Measurements from ENCODE around the gene SOAT2.
"Not testable (repeated sequence)": the region's sequence is repeated elsewhere in the genome, so short reads cannot be mapped to it uniquely, and the experiment has no call there.

The SOAT2 gene

DNA sequence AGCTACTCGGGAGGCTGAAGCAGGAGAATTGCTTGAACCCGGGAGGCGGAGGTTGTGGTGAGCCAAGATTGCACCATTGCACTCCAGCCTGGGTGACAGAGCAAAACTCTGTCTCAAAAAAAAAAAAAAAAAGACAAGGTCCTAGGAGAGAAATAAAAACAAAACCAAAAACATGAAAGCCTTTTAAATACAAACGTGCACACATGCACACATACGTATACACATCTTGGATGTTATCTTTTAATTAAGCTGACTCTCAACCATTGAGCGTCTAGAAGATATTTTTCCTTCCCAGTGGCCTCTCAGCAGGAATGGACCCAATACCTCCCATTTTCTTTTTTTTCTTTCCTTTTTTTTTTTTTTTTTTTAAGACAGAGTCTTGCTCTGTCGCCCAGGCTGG, 9.1 kb downstream of the SOAT2 start:
- DNase-seq, result not testable (repeated sequence)

DNA sequence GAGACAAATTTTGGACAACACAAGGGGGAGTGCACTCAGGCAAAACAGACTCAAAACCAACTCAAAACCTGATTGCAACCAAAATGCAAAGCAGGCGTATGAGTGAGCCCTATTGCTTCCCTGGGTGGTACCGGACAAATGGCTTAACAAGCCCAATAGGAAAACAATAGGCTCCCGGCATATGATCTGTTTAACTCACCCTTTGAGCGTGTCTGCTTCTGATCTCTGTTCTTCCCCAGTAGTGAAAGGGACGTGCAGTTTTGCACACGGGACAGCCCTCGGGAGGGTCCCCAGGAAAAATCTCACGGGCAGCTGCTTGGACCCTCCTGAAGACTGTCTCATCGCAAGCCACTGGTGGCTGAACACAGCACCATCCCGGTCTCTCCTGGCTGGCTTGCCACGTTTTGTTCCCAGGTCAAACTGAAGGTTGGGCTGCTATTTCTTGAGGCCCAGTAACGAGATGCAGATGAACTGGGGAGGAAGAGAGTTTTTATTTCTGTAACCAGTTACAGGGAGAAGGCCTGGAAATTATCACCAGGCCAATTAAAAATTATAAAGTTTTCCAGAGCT, 9.9 kb downstream of the SOAT2 start:
- DNase-seq, result no peak

DNA sequence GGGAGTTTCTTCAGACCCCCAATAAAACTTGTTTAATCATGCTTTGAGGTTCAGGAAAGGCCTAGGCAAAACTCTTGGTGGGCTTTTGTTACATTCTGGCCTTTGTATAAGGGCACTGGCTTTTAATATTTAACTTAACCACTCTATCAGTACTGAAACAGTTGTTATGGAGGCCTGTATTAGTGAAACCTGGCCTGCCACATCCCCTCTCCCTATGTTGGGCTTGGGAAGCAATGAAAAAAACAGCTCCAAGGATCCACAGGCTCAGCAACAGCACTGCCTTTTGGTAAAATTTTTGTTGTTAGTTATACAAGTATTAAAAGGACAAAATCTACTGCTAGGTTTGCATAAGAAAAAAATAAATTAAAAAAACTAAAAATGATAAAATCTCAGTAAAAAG, 10.7 kb downstream of the SOAT2 start:
- DNase-seq, result no peak

DNA sequence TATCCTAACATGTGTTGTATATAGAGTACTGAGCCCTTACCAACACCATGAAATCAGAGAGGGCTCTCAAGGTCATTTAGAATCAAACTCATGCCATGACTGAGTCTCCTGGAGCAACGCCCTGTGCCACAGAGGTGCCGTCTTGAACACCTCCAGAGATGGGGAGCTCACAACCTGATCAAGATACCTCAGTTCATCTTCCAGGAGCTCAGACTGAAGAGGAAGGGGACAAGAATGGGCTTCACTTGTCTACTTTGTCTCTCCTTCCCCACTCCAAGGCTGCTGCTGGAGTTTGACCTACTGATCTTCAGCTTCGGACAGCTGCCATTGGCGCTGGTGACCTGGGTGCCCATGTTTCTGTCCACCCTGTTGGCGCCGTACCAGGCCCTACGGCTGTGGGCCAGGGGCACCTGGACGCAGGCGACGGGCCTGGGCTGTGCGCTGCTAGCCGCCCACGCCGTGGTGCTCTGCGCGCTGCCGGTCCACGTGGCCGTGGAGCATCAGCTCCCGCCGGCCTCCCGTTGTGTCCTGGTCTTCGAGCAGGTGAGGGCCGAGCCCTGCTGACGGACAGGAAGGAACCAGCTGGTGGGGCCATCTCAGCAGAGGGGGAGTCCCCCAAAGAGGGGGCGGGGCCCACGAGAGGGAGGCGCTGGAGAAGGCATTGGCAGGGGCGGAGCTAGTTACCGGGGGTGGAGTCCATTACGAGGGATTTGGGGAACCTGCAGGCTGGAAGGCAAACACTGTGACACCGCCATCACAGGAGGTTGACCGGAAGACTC, 12.0 kb downstream of the SOAT2 start:
- peak; percentile 17 for DNase-seq

DNA sequence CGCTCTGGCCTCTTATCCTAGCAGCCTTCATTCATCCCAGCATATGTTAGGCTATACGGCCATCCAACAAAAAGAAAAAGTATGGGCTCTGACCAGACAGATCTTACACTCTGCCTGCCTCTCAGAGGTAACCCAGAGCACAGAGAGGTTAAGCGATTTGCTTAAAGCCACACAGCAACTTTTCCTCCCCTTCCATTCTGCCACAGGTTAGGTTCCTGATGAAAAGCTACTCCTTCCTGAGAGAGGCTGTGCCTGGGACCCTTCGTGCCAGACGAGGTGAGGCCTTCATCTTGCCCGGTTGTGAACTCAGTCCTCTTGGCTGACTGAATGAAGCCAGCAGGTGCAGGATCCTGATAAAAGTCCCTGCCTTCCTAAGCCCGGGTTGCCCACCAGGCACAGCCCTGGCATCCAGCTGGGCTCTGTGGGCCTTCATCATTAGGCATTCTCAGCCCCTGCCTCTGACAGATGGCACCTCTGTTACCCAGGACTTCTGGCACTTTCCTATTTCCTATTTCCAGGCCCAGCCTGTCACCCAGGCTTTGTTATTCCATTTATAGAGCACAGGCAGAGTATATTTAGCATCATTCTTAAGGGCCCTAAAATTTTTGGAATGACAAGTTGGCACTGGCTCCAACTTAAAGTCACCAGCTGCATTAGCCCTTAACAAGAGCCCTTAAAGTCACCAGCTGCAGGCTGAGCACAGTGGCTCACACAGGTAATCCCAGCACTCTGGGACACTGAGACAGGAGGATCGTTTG, 12.8 kb downstream of the SOAT2 start:
- no peak for DNase-seq

DNA sequence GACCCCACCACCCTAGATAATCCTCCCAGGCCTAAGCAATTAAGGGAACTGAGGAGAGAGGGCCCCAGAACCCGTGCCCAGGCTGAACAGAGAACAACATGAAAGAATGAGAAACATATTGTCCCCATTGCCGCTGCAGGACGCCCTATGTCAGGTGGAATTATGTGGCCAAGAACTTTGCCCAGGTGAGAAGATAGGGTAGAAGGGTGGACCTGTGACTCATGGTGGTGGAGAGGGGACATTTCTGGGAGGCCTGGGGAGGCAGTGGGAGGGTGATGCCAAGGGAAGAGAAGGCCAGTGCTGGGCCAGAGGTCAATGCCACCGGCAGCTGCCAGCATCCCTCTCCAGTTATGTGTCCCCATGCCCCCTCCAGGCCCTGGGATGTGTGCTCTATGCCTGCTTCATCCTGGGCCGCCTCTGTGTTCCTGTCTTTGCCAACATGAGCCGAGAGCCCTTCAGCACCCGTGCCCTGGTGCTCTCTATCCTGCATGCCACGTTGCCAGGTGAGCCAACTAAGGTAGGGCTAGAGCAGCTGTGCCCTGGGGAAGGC, 15.5 kb downstream of the SOAT2 start:
- DNase-seq, result no peak

DNA sequence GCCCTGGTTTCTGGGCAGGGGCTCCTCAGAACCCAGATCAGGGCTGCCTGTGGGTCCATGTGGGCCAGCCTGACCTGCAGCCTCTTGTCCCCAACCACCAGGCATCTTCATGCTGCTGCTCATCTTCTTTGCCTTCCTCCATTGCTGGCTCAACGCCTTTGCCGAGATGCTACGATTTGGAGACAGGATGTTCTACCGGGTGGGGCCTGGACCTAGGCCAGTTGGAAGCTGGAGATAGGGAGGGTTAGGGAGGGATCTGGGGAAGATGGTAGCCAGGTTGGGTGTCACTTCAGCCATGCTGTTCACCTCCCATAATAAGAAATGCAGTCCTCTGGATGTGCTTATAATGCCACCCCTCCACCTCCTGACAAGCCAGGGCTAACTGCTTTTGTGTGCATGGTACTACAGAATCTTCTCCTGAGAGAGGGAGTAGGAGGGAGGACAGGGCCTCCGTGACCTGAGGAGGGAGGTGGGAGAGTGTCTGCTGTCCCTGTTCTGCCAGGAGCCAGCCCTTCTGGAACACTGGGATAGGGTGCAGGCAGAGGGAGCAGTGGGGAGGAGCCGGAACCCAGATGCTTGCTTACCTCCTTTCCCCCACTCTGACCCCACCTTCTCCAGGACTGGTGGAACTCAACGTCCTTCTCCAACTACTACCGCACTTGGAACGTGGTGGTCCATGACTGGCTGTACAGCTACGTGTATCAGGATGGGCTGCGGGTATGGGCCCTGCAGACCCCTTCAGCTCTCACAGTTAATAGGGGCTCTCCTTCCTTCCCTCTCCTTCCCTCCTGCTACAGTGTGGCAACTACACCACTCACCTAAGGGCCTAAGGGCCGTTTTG, 17.6 kb downstream of the SOAT2 start:
- DNase-seq, result no peak

DNA sequence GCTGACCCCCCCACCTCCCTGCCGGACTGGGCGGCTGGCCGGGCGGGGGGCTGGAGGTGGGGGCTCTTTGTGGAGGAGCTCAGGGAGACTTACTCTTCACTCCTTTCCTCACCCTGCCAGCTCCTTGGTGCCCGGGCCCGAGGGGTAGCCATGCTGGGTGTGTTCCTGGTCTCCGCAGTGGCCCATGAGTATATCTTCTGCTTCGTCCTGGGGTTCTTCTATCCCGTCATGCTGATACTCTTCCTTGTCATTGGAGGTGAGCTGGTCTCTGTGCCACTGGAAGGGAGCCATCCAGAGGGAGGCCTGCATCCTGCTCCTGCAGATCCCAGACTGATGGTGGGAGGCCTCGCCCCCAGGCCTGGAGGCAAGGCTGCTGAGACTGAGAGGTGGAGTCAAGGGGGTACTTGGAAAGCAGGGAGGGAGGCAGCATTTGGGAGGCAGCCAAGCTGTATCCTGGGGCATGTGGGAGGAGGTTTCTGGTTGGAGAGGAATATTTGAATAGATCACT, 19.7 kb downstream of the SOAT2 start:
- no peak for DNase-seq

DNA sequence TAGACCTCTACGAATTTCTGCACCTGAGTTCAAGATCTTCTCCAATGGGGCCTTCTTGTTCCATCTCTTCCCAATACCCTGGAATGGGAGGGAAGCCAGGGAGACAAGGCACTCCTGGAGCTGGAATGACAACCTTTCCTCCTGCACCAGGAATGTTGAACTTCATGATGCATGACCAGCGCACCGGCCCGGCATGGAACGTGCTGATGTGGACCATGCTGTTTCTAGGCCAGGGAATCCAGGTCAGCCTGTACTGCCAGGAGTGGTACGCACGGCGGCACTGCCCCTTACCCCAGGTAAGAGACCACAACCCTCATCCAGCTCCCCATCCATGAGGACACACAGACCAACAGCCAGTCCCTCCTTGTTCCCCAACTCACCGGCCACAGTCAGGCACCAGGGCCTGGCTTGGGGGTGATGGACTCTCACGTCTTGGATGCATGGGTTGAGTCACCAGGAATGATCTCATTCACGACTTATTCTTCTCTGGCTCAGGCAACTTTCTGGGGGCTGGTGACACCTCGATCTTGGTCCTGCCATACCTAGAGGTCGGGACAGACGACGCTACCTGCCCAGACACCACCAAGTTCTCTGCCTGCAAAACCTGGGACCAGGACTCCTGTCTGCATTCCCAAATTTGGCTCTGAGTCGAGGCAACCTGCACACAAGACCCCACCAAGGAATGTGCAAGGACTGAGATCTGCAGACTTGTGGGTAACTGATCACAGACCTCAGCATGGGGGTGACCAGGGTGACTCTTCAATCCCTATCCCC, 20.5 kb downstream of the SOAT2 start:
- DNase-seq, result no peak

DNA sequence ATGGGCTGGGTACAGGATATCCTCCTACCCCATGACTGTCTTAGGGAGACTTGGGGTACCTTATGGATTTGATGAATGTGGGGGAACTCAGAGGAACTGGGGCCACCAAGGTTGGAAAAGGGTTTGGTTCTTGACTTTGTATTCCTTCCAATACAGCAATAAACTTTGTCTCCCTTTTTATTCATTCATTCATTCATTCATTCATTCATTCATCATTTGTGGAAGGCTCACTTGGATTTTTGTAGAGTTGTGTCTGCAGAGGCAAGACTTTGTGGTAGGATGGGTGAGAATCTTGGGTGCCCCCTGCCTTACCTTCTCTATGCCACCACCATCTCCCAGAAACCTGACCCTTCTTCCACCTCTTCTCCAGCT, 21.1 kb downstream of the SOAT2 start:
- no peak for DNase-seq

DNA sequence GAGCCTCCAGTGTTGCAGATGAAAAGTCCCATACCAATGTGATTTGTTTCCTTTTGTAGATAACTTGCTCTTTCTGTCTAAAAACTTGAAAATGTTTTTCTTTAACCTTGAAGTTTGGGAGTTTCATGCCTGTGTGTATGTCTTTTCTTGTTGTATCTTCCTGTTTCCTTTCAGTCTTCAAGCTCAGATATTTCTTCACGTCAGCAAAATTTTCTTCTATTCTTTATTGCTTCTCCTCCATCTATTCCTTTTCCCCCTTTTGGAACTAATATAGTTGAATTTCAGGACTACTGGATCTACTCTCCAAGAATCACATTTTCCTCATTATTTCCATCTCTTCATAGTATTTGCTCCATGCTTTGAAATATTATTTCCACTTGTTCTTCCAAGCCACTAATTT, 23.9 kb downstream of the SOAT2 start:
- no peak for DNase-seq

DNA sequence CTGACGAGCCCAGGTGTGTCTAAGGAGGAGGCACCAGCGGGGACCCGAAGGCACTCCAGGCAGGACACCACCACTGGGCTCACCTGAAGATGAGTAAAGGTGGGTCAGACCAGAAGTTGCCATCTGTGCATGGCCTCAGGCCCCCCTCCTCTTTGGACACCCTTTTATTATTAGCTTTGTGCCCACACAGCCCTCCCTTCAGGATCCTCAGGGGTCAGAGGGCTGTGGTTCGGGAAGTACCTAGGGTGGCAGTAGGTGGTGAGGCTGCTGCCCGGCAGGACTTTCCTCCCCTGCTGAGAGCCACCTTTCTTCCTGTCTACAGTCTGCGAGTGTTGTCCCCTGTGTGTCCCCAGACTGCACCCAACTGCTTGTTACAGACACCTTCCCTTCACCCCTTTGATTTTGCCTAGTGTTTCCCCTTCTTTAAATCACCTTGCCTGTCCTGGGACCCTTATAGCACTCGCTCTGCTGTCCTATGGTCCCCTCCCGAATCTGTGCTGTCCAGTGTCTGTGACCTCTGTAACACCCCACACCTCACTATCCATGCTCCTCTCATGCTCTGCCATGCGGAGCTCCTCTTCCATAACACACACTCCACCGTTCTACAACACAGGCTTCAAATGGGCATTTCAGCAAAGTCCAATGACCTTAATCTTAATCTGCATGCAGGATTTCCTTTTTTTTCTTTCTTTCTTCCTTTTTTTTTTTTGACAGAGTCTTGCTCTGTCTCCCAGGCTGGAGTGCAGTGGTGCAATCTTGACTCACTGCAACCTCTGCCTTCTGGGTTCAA, 25.7 kb downstream of the SOAT2 start:
- no peak for DNase-seq

DNA sequence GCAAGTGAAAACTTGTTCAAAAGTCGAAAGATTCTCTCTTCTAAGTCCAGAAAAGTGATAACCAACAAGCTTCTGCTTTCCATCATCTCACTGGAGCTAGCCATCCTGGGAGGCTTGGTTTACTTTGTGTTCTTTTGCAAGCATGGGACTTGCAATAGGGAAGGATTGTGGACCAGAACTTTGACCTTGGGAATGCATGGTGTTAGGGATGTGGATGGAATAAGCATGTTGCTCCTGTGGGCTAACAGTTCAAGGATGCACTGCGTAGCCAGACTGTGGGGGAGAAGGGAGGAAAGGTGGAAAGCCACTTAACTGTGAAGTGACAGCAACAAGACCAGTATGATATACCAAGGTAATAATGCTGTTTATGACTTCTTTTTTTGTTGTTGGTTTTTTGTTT, 28.6 kb downstream of the SOAT2 start:
- DNase-seq, result no peak

DNA sequence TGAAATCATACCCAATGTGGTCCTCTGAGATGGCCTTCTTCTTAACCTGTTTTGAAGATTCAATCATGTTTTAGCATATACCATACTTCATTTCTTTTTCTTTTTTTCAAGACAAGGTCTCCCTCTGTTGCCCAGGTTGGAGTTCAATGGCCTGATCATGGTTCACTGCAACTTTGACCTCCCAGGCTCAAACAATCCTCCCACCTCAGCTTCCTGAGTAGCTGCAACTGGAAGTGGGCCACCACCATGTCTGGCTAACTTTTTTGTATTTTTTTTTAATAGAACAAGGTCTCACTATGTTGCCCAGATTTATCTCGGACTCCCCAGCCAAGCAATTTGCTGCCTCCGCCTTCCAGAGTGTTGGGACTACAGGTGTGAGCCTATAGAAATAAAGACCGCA, 30.4 kb downstream of the SOAT2 start:
- no peak for DNase-seq

DNA sequence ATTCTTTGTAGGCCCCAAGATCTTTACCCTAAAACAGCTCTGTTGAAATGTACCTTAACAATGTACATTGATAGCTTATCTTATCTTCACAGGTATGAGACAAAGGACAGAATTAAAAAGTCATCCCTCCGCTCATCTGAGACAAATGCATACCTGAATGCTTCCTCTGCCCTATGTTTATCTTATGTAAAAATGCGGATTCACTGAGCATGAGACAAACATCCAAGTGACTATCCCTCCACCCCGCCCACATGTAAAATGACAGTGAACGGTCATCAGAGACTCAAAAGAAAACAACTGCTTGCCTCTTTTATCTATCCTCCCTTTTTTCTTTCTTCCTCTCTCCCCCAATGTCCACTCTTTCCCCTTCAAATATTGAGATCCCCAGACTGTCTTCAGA, 40.1 kb downstream of the SOAT2 start:
- no peak for DNase-seq

DNA sequence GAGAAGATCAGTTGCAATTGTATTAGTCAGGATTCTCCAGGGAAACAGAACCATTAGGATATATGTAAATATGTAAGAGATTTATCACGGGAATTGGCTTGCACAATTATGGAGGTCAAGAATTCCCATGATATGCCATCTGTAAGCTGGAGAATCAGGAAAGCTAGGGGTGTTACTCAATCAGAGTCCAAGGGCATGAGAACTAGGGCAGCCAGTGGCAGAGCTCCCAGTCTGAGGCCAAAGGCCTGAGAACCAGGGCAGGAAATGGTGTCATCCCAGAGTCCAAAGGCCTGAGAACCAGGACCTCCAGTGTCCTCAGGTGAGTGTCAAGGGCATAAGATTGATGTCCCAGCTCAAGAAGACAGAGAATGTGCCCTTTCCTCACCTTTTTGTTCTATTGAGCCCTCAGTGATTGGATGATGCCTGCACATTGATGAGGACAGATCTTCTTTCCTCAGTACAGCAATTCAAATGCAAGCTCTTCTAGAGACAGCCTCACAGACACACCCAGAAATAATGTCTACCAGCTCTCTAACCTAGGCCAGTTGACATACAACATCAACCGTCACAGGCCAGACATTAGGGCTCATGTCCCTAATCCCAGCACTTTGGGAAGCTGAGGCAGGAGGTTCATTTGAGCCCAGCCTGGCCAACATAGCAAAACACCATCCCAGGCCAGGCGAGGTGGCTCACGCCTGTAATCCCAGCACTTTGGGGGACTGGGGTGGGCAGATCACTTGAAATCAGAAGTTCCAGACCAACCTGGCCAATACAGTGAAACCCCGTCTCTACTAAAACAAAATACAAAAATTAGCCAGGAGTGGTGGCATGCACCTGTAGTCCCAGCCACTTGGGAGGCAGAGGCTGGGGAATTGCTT, 42.3 kb downstream of the SOAT2 start:
- DNase-seq, result no peak

DNA sequence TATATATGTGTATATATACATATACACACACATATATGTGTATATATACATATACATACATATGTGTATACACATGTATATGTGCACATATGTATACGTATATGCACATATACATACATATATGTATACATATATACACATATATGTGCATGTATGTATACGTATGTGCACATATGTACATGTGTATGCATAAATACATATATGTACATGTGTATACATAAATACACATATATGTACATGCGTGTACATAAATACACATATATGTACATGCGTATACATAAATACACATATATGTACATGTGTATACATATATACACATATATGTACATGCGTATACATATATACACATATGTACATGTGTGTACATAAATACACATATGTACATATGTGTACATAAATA, 43.9 kb downstream of the SOAT2 start:
- DNase-seq, result no peak

DNA sequence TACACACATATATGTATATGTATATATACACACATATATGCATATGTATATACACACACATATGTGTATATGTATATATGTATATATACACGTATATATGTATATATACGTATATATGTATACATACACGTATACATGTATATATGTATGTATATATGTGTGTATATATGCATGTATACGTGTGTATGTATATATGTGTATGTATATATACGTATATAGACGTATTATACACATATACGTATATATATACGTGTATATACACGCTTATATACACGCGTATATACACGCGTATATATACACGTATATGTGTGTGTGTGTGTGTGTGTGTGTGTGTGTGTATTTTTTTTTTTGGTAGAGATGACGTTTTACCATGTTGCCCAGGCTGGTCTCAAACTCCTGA, 44.4 kb downstream of the SOAT2 start:
- DNase-seq, result no peak

DNA sequence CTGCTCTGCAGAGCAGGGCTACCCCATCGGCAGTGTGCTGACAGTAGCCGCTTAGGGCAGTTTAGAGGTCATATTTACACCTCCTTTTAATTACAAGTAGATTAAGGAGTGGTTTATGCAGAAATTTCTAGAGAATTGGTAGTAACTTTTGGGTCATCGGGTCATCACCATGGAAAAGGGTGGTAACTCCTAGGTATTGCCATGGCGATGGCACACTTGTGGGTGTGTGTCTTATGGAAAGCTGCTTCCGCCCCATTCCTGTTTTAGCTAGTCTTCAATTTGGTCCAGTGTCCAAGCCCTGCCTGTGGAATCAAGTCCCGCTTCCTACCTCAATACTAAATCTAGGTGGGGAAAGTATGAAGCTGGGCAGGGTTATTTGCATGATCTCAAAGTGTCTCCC, 47.8 kb downstream of the SOAT2 start:
- DNase-seq, result no peak

DNA sequence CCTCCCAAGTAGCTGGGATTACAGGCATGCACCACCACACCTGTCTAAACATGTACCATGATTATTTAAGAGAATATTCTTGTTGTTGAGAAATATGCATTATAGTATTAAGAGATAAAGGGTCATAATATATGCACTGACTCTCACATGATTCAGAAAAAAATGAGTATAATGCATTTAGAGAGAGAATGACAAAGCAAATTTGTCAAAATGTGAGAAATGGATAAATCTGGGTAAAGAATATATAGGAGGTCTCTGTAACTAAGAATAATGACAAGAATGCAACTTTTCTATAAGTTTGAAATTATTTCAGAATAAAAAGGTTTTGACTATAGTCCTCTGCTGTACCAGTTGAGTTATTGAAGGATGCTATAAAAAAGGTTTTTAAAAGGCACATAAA, 49.1 kb downstream of the SOAT2 start:
- DNase-seq, result no peak
